Neuronal stem cell (in vitro differentiated cells): ENCODE measurements around the gene E2F2.
A peak's percentile ranks its signal among the peaks of the same experiment; 100 is the strongest.

ENCODE experiments used
- DNase-seq: peaks from one replicate; pipeline ENCODE4 v3.0.0-alpha.2; 2013; ENCODE audit warnings: low spot score
- H2AFZ ChIP-seq: one replicate; pipeline ENCODE4 v1.6.1; 2013; ENCODE audit warnings: mild to moderate bottlenecking, low read length, inconsistent platforms
- H2AK5ac ChIP-seq: 2 replicates; pipeline ENCODE4 v1.6.1; 2013; ENCODE audit warnings: low read depth, mild to moderate bottlenecking, inconsistent platforms, low read length, moderate library complexity, mixed read lengths
- H2BK120ac ChIP-seq: 2 replicates; pipeline ENCODE4 v1.6.1; 2013; ENCODE audit warnings: low read depth, mild to moderate bottlenecking, inconsistent platforms, low read length, moderate library complexity, mixed read lengths
- H2BK12ac ChIP-seq: one replicate; pipeline ENCODE4 v1.6.1; 2013; ENCODE audit warnings: low read length, inconsistent platforms
- H2BK15ac ChIP-seq: 2 replicates; pipeline ENCODE4 v1.6.1; 2013; ENCODE audit warnings: mild to moderate bottlenecking, low read length, inconsistent platforms, mixed read lengths
- H2BK5ac ChIP-seq: one replicate; pipeline ENCODE4 v1.6.1; 2013; ENCODE audit warnings: inconsistent platforms, mild to moderate bottlenecking, low read length, moderate library complexity
- H3K14ac ChIP-seq: one replicate; pipeline ENCODE4 v1.6.1; 2013; ENCODE audit warnings: low read length, inconsistent platforms
- H3K18ac ChIP-seq: 2 replicates; pipeline ENCODE4 v1.6.1; 2013; ENCODE audit warnings: low read length, inconsistent platforms
- H3K23ac ChIP-seq: 2 replicates; pipeline ENCODE4 v1.6.1; 2013; ENCODE audit warnings: low read depth, mild to moderate bottlenecking, mixed read lengths, low read length, inconsistent platforms; ENCODE audit not compliant: poor library complexity
- H3K27ac ChIP-seq: replicated peaks from 3 replicates; pipeline ENCODE4 v1.5.1; 2013; ENCODE audit warnings: low read length, inconsistent platforms
- H3K27me3 ChIP-seq, 3 experiments: 2 replicates each; pipeline ENCODE4 v1.6.1; 2013; ENCODE audit warnings: low read length in 3 of 3, mild to moderate bottlenecking in 2 of 3, inconsistent platforms in 1 of 3, low read depth in 1 of 3, mixed read lengths in 1 of 3, moderate library complexity in 1 of 3; ENCODE audit not compliant: control insufficient read depth in 3 of 3, insufficient read depth in 3 of 3
- H3K36me3 ChIP-seq, 2 donors: replicated peaks in 1 of 2; 2 replicates each; pipeline ENCODE4 v1.6.1; 2013; ENCODE audit warnings: low read length in 2 of 2; ENCODE audit not compliant: control insufficient read depth in 2 of 2, insufficient read depth in 2 of 2
- H3K4ac ChIP-seq: 2 replicates; pipeline ENCODE4 v1.6.1; 2013; ENCODE audit warnings: inconsistent platforms, mild to moderate bottlenecking, low read length, moderate library complexity
- H3K4me1 ChIP-seq, 2 donors: 1 replicate in 1 of 2; 2 replicates in 1 of 2; pipeline ENCODE4 v1.6.1; 2013; ENCODE audit warnings: low read length in 2 of 2, low read depth in 1 of 2; ENCODE audit not compliant: control insufficient read depth in 2 of 2, insufficient read depth in 1 of 2
- H3K4me2 ChIP-seq: one replicate; pipeline ENCODE4 v1.6.1; 2013; ENCODE audit warnings: mild to moderate bottlenecking, low read length, inconsistent platforms; ENCODE audit not compliant: insufficient read depth, poor library complexity, severe bottlenecking
- H3K4me3 ChIP-seq, 2 donors: 2 replicates each; pipeline ENCODE4 v1.5.1; 2013; ENCODE audit warnings: low read length in 2 of 2, mild to moderate bottlenecking in 2 of 2, inconsistent platforms in 1 of 2, moderate library complexity in 1 of 2
- H3K79me1 ChIP-seq: one replicate; pipeline ENCODE4 v1.6.1; 2013; ENCODE audit warnings: low read depth, mild to moderate bottlenecking, inconsistent platforms, low read length, moderate library complexity
- H3K9ac ChIP-seq: one replicate; pipeline ENCODE4 v1.6.1; 2013; ENCODE audit warnings: mild to moderate bottlenecking, low read depth, low read length, inconsistent platforms; ENCODE audit not compliant: poor library complexity
- H3K9me3 ChIP-seq, 2 donors: replicated peaks in 1 of 2; 2 replicates each; pipeline versions ENCODE3 to v1.6.1; 2013; ENCODE audit warnings: low read length in 2 of 2, mild to moderate bottlenecking in 2 of 2, inconsistent platforms in 1 of 2, low read depth in 1 of 2, mixed read lengths in 1 of 2, moderate library complexity in 1 of 2; ENCODE audit not compliant: control insufficient read depth in 2 of 2, insufficient read depth in 1 of 2
- H4K8ac ChIP-seq: one replicate; pipeline ENCODE4 v1.6.1; 2013; ENCODE audit warnings: low read depth, mild to moderate bottlenecking, inconsistent platforms, low read length, moderate library complexity
- H4K91ac ChIP-seq: one replicate; pipeline ENCODE4 v1.6.1; 2013; ENCODE audit warnings: low read length, low read depth, mild to moderate bottlenecking, inconsistent platforms; ENCODE audit not compliant: poor library complexity
- WGBS, 2 donors: extraction: QIAGEN DNeasy Blood & Tissue Kit; methylation state at CpG; one replicate each; pipeline ENCODE4 v1.1.7; 2013; ENCODE audit warnings: missing lambda C conversion rate in 2 of 2, mixed read lengths in 1 of 2; ENCODE audit not compliant: insufficient read length in 2 of 2, insufficient replicate concordance in 1 of 2; ENCODE audit errors: extremely low coverage in 2 of 2; 5-methylcytosine and 5-hydroxymethylcytosine counted together

Gene E2F2

DNA sequence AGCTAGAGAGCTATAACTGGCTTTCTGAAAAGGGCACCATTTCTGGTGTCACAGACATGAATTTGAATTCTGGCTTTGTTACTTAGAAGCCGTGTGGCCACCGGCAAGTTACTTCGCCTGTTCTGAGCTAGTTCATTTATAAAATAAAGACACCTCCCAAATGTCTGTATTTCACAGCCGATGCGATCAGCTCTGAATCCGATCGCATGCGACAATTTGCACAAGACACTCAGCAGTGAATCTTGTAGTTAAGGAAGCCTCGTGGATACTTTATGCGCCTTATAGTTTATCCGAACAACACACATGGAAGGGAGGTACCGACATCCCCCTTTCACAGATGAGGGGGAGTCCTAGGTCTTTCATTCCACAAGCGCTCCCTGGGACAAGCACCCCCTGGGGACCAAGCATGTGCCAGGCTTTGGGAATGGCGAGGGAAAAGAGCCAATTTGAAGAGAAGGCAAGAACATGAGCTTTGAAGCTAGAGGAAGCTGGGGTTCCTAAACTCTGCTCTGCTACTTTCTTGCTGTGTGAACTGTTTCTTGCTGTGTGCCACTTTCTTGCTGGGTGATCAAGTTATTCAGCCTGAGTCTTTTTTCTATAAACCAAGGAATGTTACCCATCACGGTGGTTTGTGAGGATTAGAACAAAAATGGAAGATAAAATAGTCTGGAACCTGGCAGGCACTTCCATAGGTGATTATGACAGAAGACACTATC lies 24.4 kb upstream of the E2F2 start:
- peaks cover 0 to 13% (median 0%) of the 10 kb centered on the region in 3 experiments for H3K27me3 ChIP-seq

DNA sequence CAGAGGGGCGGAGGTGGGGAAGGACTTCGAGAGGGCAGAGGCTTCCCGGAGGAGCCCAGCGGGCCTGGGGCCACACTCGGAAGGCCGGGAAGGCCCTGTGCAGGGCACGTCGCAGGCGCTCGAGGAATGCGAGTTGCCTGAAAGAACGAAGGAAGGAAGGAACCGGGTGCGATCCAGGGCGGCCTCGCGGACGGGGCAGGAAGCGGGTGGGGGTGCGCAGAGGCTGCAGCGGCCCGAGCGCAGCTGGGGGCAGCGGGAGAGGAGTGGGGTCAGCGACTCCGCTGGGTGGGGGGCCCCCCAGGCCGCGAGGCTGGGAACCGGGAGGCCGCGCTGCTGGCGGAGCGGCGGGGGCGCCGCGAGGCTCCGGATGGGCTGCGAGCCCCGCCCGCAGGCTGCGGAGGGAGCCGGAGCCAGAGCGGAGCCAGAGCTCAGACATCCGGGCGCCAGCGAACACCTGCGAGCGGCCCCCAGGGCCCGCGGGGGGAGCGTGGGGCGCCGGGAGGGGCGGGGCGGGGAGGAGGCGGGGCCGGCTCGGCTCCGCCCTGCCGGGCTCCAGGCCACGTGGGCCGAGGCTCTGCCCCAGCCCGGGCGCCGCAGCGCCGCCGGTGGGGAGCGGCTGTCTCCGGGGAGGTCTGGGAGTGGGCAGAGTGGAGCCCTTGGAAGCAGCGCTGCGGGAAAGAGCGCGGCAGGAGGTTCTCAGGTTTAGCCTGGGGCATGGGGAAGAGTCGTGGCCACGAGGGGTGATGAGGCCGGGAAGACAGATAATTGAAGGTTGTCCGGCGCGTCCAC lies 23.6 kb upstream of the E2F2 start:
- Histone ChIP-seq H2AFZ (peak overlapping the region; percentile 79), H2BK12ac (peak overlapping the region; percentile 35), H4K91ac (peak overlapping the region; percentile 27), H3K14ac (peak overlapping the region; percentile 67), H3K27me3 (peaks cover 0 to 13% (median 0%) of the 10 kb centered on the region in 3 experiments), H3K4me2 (peak overlapping the region; percentile 96), H3K79me1 (peaks cover 6% of the 10 kb centered on the region), H3K9me3 (no peaks in the 10 kb centered on the region), H3K4me3 (peak overlapping the region; percentile 76 to 91), H2BK5ac (peak overlapping the region; percentile 89), H3K27ac (peak overlapping the region; percentile 54), H3K36me3 (peaks cover 0 to 24% of the 10 kb centered on the region in 2 donors), H4K8ac (no peak overlapping the region), H3K9ac (peak overlapping the region; percentile 87), H3K4ac (no peak overlapping the region), H2BK15ac (peak overlapping the region; percentile 47), H3K4me1 (peaks cover 33 to 37% of the 10 kb centered on the region in 2 donors), H3K18ac (peak overlapping the region; percentile 98), H2BK120ac (peak overlapping the region; percentile 58), H2AK5ac (peak overlapping the region; percentile 74), H3K23ac (peak overlapping the region; percentile 86)
- DNase-seq, result peak; percentile 85
- WGBS, 2 donors, result no CpG with 5 or more reads among the region's 81 CpGs

More for the DNA sequence above, 24.4 kb upstream of the E2F2 start:
- no peak overlapping the region for H2BK5ac ChIP-seq
- no peak overlapping the region for H2BK15ac ChIP-seq
- H3K14ac ChIP-seq, result no peak overlapping the region
- no peak overlapping the region for H3K9ac ChIP-seq
- H3K9me3 ChIP-seq, result no peaks in the 10 kb centered on the region
- H4K8ac ChIP-seq, result no peak overlapping the region
- no CpG with 5 or more reads among the region's 15 CpGs for WGBS, 2 donors
- H3K4me1 ChIP-seq, result peaks cover 35 to 40% of the 10 kb centered on the region in 2 donors
- no peak overlapping the region for H2AK5ac ChIP-seq
- peak overlapping the region; percentile 27 for H3K18ac ChIP-seq
- H3K4me3 ChIP-seq, result peak overlapping the region; percentile 67 to 91
- no peak for DNase-seq
- no peak overlapping the region for H4K91ac ChIP-seq
- no peak overlapping the region for H3K4ac ChIP-seq
- peak overlapping the region; percentile 11 for H3K27ac ChIP-seq
- no peak overlapping the region for H2BK120ac ChIP-seq
- no peak overlapping the region for H2BK12ac ChIP-seq
- peaks cover 6% of the 10 kb centered on the region for H3K79me1 ChIP-seq
- H3K23ac ChIP-seq, result no peak overlapping the region
- H3K36me3 ChIP-seq, result peaks cover 0 to 24% of the 10 kb centered on the region in 2 donors
- peak overlapping the region; percentile 49 for H3K4me2 ChIP-seq
- H2AFZ ChIP-seq, result peak overlapping the region; percentile 64

- WGBS, 2 donors, result no CpG with 5 or more reads among the region's 12 CpGs
- H3K14ac ChIP-seq, result no peak overlapping the region
- no peak for DNase-seq
- H2BK12ac ChIP-seq, result peak overlapping the region; percentile 35
- H3K9me3 ChIP-seq, result no peaks in the 10 kb centered on the region
- H2AFZ ChIP-seq, result peak overlapping the region; percentile 79
- H3K27me3 ChIP-seq, result peaks cover 0 to 13% (median 0%) of the 10 kb centered on the region in 3 experiments
- H3K27ac ChIP-seq, result peak overlapping the region; percentile 54
- peaks cover 33 to 37% of the 10 kb centered on the region in 2 donors for H3K4me1 ChIP-seq
- H3K4ac ChIP-seq, result no peak overlapping the region
- H4K91ac ChIP-seq, result no peak overlapping the region
- peaks cover 0 to 24% of the 10 kb centered on the region in 2 donors for H3K36me3 ChIP-seq
- H2BK5ac ChIP-seq, result peak overlapping the region; percentile 89
- peak overlapping the region; percentile 51 to 76 for H3K4me3 ChIP-seq
- peaks cover 6% of the 10 kb centered on the region for H3K79me1 ChIP-seq
- H3K18ac ChIP-seq, result peak overlapping the region; percentile 98
- peak overlapping the region; percentile 47 for H2BK15ac ChIP-seq
- H4K8ac ChIP-seq, result no peak overlapping the region
- H2BK120ac ChIP-seq, result peak overlapping the region; percentile 58
- H3K4me2 ChIP-seq, result peak overlapping the region; percentile 96
- peak overlapping the region; percentile 86 for H3K23ac ChIP-seq
- H2AK5ac ChIP-seq, result peak overlapping the region; percentile 74
- H3K9ac ChIP-seq, result peak overlapping the region; percentile 87
These were observed 23.1 kb upstream of the E2F2 start for GRCh38 chr1:23554127-23554480.
